Sigmoid colon (tissue), 4 donors: ENCODE data around the gene PRKCSH.

Experiments
- EP300 ChIP-seq, 4 donors: sonication (generic); formaldehyde crosslinking; IDR thresholded peaks; one replicate each; pipeline ENCODE4 v1.6.1; 2017; ENCODE audit warnings: antibody characterized with exemption in 4 of 4
- POLR2A ChIP-seq, 2 donors: fragments of 450-650 bp; IDR thresholded peaks; one replicate each; pipeline ENCODE4 v1.6.1; 2016; ENCODE audit warnings: antibody characterized with exemption in 2 of 2, mild to moderate bottlenecking in 2 of 2, moderate library complexity in 2 of 2
- POLR2AphosphoS5 ChIP-seq, 4 donors: sonication (generic); formaldehyde crosslinking; IDR thresholded peaks; one replicate each; pipeline ENCODE4 v1.6.1; 2017; ENCODE audit warnings: antibody characterized with exemption in 4 of 4
- TF ChIP-seq, protein P1 (sequence below), 4 experiments: fragments of 450-650 bp in 3 of 4; fragments of 200-600 bp in 1 of 4; IDR thresholded peaks; one replicate each; pipeline ENCODE4 v1.5.1; 2016 to 2019; ENCODE audit warnings: antibody characterized with exemption in 4 of 4, mild to moderate bottlenecking in 3 of 4, moderate library complexity in 2 of 4

DNA sequence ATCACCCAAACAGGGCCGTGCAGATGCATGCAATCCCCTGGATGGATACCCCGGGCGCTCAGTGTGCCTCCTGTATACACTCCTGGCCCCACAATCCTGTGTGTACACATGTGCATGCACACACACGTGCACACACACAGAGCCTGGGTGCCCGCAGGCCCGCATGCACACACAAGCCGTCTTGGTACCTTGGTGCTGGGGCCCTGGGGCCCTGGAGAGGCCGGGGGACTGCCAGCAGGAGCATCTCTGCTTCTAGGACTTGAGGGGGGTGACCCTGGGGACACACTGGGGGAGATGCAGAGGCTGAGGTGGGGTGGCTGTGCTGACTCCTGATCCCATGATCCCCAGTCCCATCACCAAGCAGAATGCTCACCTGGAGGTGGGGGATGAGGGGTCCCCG, 35.8 kb upstream of the PRKCSH start:
- TF ChIP-seq, protein P1, sequence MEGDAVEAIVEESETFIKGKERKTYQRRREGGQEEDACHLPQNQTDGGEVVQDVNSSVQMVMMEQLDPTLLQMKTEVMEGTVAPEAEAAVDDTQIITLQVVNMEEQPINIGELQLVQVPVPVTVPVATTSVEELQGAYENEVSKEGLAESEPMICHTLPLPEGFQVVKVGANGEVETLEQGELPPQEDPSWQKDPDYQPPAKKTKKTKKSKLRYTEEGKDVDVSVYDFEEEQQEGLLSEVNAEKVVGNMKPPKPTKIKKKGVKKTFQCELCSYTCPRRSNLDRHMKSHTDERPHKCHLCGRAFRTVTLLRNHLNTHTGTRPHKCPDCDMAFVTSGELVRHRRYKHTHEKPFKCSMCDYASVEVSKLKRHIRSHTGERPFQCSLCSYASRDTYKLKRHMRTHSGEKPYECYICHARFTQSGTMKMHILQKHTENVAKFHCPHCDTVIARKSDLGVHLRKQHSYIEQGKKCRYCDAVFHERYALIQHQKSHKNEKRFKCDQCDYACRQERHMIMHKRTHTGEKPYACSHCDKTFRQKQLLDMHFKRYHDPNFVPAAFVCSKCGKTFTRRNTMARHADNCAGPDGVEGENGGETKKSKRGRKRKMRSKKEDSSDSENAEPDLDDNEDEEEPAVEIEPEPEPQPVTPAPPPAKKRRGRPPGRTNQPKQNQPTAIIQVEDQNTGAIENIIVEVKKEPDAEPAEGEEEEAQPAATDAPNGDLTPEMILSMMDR (IDR thresholded peaks at IDR 0.05): no peak
- TF ChIP-seq POLR2A (IDR thresholded peaks at IDR 0.05) (no peak), EP300 (IDR thresholded peaks at IDR 0.05) (no peak), POLR2AphosphoS5 (IDR thresholded peaks at IDR 0.05) (no peak)
